Measurements from ENCODE around the gene NYAP2.

The NYAP2 gene

GRCh38 chr2:225487878-225488416 lies 88.4 kb downstream of the NYAP2 start:
- DNase-seq = no peak

DNA sequence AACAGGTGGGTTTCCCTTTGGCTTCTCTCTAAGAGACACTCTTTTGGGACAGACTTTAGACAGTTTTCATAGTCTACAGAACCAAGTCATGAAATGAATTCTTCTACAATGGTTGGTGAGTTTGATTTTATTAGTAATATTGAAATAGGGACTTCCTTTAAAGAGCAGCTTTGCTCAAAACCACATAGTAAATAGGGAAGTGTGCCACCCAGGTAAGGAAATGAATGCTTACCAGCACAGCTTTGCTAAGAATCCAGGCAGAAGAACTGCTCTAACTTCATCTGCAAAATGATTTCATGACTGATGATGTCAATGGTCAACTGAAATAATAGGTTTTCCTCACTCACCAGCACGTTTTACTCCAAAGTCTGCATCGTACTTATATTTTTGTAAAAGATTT lies 89.2 kb downstream of the NYAP2 start:
- DNase-seq = no peak

GRCh38 chr2:225493420-225494099 lies 94.0 kb downstream of the NYAP2 start:
- DNase-seq = no peak

- no peak for DNase-seq
Observed at GRCh38 chr2:225494100-225494459, 94.6 kb downstream of the NYAP2 start.

- DNase-seq = no peak
Observed at GRCh38 chr2:225495706-225496105, 96.2 kb downstream of the NYAP2 start.

GRCh38 chr2:225496568-225496967 lies 97.1 kb downstream of the NYAP2 start:
- no peak for DNase-seq

GRCh38 chr2:225497166-225497565 lies 97.7 kb downstream of the NYAP2 start:
- DNase-seq = no peak

- DNase-seq = no peak
Observed at GRCh38 chr2:225501022-225501421, 101.5 kb downstream of the NYAP2 start.

DNA sequence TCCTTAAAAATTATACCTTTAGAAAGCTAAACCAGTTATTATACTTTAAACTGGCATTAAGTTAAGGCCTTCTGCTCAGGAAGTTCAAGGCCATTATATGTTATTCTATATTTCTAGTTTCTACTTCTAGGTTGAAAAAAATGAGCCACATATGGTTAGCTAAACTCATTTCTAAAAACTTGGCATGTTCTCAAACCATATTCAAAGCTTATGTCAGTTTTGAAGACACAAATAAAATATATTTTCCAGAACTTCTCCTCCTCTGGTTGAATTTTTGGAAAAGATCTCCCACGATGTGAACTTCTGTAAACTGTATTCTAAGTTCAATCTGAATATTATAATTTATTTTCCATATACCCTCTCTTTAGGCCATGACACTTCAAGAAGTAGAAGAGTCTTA lies 103.5 kb downstream of the NYAP2 start:
- DNase-seq = no peak

GRCh38 chr2:225510796-225511195 lies 111.3 kb downstream of the NYAP2 start:
- DNase-seq = no peak

GRCh38 chr2:225512469-225512868 lies 113.0 kb downstream of the NYAP2 start:
- DNase-seq = no peak

GRCh38 chr2:225512876-225513540 lies 113.5 kb downstream of the NYAP2 start:
- DNase-seq = no peak

DNA sequence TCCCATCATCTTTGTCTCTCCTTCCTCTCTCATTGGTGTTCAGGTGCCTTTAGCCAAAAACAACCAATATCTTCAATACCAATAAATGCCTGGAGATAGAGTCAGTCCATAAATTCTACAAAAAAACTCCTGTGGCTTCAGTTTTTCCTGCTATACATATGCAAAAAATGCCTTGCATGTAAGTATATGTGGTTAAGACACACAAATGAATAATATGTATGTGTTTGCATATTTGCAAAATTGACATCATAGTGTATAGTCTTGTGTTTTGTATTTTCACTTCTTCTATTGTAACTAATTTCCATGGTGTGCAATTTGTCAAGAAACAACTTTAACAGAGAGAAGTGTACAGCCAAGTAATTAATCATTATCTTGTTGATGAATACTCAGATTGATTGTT lies 115.5 kb downstream of the NYAP2 start:
- DNase-seq = no peak

DNA sequence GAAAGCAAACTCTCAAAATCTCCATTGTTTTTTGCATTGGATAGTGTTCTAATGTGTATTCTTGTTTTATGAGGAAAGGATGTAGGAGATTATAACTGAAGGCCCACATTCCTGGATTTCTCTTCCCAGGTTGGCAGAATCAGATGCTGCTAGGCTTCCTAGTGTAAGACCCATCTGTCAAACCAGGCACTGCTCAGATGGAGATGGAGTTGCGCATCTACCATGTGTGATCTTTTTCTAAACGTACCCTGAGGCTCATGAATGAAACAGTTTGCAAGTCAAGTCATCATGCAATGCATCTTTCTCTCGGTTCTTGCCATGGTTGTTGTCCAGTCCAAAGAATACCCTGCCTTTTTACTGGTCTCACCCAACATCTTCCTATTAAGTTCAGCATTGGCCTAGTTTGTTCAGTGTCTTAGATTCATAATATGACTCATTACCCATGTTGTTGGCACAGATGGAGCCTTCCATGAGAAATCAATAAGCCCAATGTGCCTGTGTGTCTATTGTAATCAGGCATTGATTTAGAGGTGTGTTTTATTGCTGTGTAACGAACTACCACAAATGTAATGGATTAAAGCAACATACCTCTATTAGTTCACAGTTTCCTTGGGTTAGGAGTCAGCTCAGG lies 127.4 kb downstream of the NYAP2 start:
- no peak for DNase-seq

- no peak for DNase-seq
Observed at GRCh38 chr2:225531559-225531958, 132.0 kb downstream of the NYAP2 start.

- no peak for DNase-seq
Observed at GRCh38 chr2:225532096-225532495, 132.6 kb downstream of the NYAP2 start.

- no peak for DNase-seq
Observed at GRCh38 chr2:225534037-225534436, 134.5 kb downstream of the NYAP2 start.

GRCh38 chr2:225534697-225535096 lies 135.2 kb downstream of the NYAP2 start:
- peak; percentile 65 for DNase-seq

- DNase-seq = no peak
Observed at GRCh38 chr2:225536036-225536435, 136.5 kb downstream of the NYAP2 start.

DNA sequence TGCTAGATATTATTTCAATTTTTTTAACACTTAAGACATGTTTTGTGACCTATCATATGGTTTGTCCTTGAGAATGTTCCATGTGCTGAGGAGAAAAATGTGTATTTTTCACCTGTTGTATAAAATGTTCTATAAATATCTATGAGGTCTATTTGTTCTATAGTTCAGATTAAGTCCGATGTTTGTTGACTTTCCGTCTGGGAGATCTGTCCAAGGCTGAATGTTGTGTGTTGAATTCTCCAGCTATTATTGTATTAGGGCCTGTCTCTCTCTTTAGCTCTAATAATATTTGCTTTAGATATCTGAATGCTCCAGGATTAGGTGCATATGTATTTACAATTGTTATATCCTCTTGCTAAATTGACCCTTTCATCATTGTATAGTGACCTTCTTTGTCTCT lies 144.1 kb downstream of the NYAP2 start:
- DNase-seq = no peak

GRCh38 chr2:225556461-225556860 lies 157.0 kb downstream of the NYAP2 start:
- no peak for DNase-seq

GRCh38 chr2:225558399-225559071 lies 159.0 kb downstream of the NYAP2 start:
- DNase-seq = no peak

GRCh38 chr2:225559072-225559415 lies 159.5 kb downstream of the NYAP2 start:
- no peak for DNase-seq

DNA sequence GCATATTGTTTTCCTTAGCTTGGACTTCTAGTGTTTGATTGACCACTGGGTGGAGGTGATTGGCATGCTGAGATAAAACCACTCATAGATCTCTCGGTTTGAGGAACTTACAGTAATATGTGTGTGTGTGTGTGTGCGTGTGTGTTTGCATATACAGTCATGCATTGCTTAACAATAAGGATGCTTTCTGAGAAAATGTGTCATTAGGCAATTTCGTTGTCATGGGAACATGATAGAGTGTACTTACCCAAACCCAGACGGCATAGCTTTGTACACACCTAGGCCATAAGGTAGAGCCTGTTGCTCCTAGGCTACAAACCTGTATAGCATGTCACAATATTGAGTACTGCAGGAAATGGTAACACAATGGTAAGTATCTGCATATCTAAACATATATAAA lies 167.3 kb downstream of the NYAP2 start:
- DNase-seq = no peak
